ENCODE data around the gene TNFAIP8L3.
"Not testable (repeated sequence)": the region's sequence is repeated elsewhere in the genome, so short reads cannot be mapped to it uniquely, and the experiment has no call there.

The TNFAIP8L3 gene

DNA sequence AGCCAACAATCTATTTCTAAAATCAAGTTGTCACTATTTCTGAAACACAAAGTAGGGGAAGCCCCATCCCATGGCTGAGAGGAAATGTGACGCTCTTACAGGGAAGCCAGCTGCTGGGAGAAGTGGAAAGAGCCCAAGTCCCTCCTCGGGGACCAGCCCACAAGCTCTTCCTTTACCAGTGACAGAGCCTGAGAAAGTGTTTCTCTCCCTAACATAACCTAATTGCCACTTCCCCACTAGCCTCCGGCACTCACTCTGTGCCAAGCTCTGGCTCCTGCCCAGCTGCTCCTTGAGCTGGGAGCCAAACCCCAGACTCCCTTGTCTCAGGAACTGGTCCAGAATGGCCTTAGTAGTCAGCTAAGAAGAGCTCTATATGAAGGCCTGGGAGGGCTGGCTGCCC lies 42.9 kb downstream of the TNFAIP8L3 start:
- no peak for DNase-seq

DNA sequence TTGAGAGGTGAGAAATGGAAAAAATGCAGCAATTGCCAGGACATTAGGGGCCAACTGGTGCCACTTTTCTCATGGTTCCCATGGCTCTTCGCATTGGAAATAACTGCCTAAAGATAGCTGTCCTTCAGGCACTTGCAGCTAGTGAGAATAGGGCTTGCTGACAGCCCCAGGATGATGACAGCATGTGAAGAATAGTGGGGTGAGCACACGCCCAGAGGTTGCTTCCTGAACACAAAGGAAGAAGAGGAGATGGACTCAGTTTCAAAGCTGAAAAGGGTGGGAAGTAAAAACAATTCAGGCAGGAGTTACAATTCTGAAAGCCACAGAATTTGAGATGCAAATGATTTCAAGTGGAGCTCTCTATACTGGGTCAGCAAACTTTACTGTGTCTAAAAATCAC lies 45.6 kb downstream of the TNFAIP8L3 start:
- no peak for DNase-seq

DNA sequence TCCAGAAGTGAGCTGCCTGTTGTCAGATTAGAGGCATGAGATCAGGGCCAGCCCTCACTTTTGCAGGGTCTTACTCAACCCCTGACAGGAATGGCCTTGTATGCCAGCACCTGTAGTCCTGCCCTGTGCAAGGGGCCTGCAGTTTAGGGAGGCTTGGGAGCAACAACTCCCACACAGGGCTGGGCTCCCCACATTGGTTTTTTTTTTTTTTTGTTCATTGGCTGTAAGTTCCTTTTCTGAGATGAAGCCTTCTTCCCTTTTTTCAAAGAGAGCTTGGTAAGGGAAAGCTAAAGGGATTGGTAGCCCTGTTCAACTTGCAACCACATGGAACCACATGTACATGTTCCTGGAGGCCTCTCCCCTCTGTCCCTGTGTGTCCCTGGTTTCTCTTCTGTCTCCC lies 46.4 kb downstream of the TNFAIP8L3 start:
- DNase-seq = no peak

DNA sequence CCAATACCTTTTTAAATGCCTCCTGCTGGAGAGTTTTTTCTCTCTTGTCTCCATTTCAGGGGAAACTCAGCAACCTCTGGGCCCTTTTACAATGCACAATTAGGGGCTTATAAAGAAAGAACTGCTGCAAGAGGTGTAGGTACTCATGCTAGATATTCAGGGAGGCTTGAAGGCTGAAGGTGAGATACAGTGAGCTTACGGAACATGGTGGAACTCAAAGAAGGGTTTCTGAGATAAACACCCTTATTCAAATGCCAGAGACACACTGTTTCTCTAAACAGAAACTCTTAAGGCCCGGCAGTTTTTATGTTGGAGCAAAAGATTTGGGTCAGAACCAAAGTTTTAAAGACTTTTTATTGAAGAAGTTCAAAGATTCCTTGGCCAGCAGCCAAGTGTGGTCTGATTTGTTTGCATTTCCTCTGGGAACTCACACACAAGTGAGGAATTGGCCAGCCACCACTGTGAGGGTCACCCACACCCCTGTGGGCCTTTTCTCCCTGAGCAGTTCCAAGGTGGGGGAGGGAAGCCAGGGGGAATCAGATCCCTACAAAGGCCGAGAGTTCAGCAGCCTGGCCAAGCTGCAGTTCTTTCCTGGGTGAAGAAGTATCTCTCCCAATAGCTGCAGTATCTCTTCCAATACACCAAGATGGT lies 47.8 kb downstream of the TNFAIP8L3 start:
- no peak for DNase-seq

DNA sequence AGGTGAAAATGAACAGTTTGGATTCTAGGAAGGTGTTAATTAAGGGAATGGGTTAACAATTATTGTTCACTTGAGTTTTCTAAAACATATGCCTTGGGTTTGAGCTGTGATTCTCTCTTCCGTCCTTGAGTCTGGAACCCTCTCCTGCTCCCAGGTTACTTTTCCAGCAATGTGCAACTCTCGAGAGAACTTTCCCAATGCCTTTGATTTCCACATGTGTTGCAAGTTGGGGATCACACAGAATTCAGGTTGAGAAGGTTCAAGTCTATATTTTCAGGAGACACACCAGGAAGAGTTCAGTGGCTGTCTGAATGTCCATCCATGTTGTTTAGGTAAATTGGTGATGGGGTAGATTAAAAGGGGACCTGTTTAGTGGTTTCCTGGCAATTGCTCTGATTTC lies 48.7 kb downstream of the TNFAIP8L3 start:
- no peak for DNase-seq

DNA sequence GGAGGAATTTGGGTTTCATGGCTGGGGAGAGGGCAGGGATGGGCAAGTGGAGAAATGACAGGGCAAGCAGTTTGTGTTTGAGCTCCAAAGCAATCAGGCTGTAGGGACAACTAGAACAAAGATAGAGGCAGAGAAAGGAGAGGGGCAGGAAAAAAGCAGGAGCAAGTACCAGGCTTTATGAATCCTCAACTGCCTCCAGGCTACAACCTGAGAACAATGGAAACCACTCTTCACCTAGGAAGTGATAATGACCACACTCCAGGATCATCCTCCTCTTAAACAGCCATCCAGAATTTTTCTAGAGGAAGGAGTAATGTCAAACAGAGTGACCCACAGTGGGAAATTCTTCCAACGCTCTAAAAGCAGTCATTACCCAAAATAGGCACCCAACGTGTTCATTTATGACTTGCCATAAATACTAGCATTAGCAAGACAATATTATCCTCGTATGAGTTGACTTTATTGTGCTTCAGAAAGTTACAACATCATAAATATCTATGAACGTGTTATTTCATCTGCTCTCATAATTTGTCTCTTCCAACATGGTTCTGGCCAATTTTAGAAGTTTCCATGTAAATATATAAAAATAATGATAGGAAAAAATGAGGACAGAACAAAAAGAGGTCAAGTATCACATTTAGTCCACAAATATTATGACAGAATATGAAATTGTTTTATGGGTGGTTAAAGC lies 50.5 kb downstream of the TNFAIP8L3 start:
- no peak for DNase-seq

DNA sequence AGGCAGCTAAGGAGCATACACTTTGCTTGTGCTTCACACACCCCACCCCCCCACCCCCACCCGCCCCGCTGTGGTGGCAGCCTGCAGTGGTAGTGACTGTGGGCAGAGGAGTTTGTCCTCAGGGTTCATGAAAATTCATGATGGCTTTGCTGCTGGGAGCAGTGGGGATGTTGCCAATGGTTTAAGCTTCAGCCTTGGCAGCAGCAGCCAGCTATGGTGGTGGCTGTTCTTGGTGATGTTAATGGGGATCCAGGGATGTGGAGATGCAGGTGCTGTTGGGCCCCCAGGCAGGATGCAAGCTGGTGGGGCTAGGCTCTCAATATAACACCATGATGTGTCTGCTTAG lies 55.8 kb downstream of the TNFAIP8L3 start:
- no peak for DNase-seq

DNA sequence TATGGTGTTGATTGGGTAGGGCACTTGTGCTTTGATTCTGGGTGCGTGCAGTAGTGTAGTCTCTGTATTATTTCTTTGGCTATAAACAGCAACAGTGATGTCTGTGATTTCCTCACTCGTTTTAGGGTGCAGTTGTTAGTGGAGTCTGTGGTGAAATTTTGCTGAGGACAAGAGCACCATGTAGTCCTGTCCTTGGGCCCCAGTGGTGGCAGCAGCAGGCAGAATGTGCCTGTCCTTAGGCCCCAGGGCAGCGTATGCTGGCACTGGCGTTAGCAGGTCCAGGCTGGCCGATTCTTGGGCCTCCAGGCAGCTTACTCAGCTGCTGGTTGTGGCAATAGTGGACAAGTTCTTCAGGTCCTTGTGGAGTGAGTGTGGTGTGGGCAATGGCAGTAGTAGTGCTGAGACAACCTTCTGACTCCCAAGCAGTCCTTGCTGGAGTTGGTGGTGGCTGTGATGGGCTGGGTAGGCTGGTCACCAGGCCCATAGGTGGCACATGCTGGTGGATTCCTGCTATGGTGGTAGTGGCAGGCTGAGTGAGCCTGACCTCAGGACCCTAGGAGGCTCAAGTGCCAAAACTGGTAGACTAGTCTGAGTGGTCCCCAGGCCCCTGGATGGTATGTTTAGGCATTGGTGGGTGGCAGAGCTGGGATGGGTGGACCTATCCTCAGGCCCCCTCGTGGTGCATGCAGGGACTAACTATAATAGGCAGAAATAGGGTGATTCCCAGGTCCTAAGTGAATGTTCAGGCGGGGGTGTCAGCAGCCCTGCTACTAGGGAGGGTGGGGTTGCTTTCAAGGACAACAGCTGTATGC lies 56.3 kb downstream of the TNFAIP8L3 start:
- no peak for DNase-seq

DNA sequence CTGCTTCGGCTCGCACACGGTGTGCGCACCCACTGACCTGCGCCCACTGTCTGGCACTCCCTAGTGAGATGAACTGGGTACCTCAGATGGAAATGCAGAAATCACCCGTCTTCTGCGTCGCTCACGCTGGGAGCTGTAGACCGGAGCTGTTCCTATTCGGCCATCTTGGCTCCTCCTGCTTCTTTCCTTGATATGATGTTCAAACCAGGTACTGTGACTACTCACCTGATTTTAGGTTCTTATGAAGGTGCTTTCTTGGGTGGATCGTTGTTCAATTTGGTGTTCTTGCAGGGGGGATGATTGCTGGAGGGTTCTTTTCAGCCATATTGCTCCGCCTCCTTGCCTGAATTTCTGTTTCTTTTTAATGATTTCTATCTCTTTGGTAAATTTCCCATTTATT lies 57.2 kb downstream of the TNFAIP8L3 start:
- not testable (repeated sequence) for DNase-seq

DNA sequence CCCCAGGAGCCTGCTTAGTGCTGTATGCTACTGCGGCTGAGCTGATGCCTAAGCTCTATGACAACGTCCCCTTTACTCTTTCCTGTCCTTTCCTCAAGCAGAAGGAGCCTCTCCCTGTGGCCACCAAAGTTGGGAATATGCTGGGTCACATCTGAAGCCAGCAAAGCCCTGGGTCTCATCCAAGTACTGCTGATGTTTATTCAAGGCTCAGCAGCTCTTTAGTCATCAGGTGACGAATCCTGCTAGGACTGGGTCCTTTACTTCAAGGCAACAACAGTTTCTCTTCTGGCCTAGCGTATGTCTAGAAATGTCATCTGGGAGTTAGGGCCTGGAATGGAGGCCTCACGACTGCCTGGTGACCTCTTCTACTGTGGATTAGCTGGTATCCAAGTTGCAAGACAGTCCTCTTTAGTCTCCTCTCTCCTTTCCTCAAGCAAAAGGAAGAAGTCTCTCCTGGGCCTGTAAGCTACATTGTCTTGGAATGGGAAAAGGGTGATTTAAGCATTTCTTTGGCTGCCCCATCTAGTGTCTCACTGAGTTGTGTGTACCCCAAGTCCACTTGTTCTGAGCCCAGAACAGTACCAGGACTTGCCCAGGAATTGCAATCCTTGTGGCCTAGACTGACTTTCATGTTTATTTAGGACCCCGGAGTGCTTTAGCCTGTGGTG lies 63.9 kb downstream of the TNFAIP8L3 start:
- DNase-seq = no peak

DNA sequence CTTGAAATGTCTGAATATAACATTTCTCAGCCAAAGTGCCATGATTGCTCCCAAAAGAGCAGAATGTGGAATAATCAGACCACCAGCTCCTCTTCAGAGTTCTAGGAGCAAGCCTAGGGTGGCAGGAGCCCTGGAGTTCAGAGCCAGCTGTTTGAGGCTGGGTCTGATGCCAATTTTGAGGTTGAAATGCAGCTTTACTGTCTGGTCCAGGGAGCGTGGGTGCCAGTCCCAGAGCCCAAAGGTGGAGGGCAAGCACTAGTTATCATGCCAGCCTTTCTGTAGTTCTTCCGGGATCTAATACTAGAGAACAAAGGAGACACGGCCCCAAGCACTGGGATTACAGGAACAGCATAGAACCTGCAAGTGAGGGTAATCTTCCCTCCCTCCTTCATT lies 69.3 kb downstream of the TNFAIP8L3 start:
- DNase-seq = no peak

DNA sequence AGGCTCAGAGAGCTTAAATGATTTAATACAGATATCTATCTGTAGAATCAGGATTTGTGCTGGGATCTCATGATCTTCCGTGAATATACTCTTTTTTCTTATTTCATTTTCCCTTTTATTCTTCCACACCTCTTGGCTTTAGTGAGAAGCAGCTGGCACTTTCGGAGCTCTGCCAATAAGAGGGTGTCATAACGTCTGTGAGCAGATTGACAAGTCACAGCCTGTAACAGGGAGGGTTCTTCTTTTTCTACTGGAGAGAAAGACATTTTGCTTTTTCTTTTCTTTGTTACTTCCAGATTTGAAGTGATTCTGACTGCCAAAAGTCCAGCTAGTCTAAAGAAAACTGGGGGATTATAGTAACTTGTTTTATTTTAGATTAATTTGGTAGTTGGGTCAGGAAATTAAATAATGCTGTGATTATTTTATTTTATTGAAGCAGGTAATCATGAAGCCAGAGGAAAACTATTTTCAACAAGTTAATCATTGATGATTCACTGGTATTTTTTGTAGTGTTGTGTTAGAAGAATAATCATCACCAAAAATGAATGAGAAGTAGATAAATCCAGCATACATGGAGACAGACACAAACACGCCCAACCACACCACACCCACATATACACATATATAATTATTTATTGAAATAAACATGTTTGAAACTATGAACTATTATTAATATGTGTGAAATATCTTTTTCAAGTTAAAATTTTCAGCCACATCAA lies 69.8 kb downstream of the TNFAIP8L3 start:
- DNase-seq = no peak

DNA sequence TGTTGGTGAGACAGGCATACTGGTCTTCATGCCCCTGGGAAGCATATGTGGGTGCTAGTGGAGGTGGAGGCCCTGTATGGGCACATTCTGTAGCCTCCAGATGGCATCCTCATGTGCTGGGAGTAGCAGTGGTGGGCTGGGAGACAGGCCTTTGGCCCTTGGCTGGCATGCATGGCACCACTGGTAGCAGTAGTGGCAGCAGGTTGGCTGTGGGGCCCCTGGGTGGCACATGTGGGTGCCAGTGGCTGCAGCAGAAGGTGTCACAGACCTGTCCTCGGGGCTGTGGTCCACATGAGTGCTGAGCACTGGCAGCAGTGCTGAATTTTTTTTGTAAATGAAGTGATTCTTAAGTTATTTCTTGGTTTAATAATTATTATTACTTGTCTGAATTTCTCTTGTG lies 71.2 kb downstream of the TNFAIP8L3 start:
- no peak for DNase-seq

DNA sequence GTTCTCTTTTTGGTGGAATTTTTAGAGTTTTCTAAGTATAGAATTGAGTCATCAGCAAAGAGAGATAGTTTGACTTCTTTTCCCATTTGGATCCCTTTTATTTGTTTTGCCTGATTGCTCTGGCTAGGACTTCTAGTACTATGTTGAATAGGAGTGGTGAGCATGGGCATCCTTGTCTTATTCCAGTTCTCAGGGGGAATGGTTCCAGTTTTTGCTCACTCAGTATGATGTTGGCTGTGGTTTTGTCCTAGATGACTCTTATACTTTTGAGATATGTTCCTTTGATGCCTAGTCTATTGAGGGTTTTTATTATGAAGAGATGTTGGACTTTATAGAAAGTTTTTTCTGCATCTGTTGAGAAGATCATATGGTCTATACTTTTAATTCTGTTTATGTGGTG lies 72.5 kb downstream of the TNFAIP8L3 start:
- no peak for DNase-seq

DNA sequence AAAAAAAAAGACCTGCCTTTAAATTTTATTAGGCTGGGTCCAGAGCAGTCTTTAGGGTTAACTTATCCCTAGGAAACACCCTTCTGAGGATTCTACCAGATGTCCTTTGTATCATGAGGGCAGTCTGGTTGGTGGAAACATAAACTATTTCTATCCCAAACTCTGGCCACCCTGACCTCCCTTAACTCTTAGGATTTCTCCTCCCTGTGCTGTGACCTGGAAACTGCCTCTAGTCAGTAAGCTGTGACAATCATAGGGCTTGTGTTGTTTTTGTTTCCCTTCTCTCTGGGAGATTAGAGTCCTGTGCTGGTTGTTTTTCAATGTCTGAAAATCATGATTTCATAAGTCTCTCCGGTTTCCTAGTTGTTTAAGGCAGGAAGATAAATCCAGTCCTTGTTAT lies 78.1 kb downstream of the TNFAIP8L3 start:
- no peak for DNase-seq

DNA sequence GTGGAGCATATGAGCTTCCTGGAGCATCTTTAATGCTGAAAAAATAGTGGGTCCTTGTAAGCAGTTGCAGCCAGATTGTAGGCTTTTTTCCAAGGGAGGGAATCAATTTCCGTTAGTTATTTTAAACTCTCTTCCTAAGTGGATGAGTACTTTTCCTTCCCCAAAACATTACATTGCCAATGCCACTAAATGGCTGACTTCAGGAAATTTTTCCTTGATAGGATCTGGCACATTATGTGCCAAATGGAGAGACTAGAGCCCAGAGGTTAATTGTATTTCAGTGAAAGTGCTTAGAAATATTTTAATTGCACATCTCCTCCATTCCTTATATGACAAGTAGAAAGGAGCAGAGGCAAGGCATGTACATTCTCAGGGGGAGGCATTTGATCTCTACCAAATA lies 83.5 kb downstream of the TNFAIP8L3 start:
- no peak for DNase-seq

DNA sequence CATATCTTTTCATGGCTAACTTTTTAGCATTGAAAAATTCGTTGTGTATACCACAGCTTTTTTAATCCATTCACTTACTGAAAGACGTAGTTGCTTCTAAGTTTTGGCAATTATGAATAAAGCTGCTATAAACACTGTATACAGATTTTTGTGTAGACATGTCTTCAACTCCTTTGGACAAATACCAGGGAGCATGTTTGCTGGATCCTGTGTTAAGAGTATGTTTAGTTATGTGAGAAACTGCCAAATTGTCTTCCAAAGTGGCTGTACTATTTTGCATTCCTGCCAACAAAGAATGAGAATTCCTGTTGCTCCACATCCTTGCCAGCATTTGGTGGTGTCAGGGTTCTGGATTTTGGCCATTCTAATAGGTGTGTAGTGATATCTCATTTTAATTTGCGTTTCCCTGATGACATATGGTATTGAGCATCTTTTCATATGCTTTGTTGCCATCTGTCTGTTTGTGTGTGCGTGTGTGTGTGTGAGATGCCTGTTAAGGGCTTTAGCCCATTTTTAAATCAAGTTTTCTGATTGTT lies 87.5 kb downstream of the TNFAIP8L3 start:
- no peak for DNase-seq

Data from activated CD4-positive, alpha-beta T cell treated with anti-CD3 and anti-CD28 coated beads, Interleukin-2, amount 50 U/mL, for 16 hours (primary cell).